SHP77 (cell line): ENCODE results near the gene PRKRA.
A peak's percentile ranks its signal among the peaks of the same experiment; 100 is the strongest.
"Not testable (repeated sequence)": the region's sequence is repeated elsewhere in the genome, so short reads cannot be mapped to it uniquely, and the experiment has no call there.

ENCODE experiments used
- DNase-seq, 2 experiments: peaks; one replicate each; lab custom pipeline; 2025; lab: John Stamatoyannopoulos, UW

The PRKRA gene

DNA sequence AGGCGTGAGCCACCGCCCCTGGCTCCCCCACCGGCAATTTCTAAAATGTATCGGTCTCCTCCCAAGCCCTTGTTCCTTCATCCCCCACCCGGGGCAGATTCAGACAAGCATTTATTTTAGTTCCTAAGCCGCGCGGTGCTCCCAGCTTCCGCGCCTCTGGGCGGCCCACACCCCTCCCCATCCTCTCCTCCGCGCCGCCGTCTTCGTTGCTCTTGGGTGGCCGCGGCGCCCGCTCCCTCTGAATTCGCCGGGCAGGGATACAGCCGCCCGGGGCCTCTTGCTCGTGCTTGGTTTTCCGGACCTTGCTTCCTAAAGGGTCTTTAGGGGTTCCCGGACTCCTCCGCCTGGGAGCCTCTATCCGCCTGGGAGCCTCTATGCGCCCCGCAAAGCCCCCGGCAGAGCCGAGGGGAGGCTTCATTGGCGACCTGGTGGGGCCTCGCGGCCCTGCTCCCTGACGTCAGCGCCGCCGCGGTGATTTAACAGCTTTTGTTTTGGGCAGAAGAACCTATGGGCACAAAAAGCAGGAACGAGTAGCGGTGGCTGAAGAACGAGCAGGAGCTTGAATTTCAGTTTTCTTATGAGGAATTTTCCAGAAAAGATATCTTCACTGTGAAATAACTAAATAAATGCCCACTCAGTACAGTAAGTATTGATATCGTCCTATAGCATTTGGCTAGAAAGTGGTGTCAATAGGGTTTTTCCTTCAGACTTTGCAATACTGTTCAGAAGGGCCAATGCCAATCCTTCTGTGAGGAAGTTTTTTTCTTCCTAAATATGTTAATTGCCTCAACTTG lies 37.3 kb downstream of the PRKRA start:
- DNase-seq: peak; percentile 56 to 61

DNA sequence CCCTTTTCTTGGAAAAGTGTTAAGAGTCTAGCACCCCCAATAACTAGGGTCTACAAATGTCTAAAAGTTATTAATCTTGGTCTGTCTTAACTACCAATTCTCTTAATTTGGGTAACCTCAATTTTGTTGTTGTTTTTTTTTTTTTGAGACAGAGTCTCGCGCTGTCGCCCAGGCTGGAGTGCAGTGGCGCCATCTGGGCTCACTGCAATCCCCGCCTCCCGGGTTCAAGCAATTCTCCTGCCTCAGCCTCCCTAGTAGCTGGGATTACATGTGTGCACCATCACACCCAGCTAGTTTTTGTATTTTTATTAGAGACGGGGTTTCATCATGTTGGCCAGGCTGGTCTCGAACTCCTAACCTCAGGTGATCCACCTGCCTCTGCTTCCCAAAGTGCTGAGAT lies 38.5 kb downstream of the PRKRA start:
- not testable (repeated sequence) for DNase-seq

GRCh38 chr2:178412047-178412446 lies 38.9 kb downstream of the PRKRA start:
- peak in 1 of 2 experiments; percentile 9 for DNase-seq

DNA sequence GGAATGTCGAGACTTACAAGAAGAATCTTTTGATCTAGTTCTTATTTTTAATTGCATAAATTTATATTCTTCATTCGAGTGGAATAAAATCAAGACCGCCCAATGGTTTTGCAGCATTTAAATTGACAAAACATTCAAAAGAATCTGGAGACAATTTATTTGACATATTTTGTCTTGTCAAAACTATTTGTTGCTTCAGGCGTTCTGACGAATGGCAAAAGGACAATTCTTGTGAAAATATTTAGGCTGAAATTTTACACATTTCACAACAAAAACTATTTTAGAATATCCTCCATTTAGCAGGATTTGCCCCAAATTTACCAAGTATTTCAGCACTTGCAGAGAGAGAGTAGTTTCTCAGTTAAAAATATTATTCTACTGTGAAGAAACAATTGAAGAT lies 41.7 kb downstream of the PRKRA start:
- no peak for DNase-seq

DNA sequence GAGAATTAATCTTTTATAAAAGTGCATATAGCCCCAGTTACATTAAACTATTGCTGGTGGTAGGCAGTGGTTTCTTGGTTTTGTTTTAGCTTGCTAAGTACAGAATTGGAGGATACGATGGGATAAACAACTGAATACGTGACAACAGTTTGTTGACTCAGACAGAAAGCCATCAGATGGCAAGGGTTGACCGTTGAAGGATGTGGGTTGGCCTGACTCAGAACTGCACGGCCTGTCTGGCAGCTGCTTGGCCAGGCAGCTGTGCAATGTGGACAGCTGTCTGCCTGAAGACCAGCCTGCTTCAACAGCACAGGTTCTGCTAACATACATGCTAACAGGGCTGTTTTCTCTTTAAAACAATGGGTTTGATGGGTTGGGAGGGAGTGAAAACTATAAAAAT lies 46.6 kb downstream of the PRKRA start:
- peak; percentile 78 to 79 for DNase-seq

DNA sequence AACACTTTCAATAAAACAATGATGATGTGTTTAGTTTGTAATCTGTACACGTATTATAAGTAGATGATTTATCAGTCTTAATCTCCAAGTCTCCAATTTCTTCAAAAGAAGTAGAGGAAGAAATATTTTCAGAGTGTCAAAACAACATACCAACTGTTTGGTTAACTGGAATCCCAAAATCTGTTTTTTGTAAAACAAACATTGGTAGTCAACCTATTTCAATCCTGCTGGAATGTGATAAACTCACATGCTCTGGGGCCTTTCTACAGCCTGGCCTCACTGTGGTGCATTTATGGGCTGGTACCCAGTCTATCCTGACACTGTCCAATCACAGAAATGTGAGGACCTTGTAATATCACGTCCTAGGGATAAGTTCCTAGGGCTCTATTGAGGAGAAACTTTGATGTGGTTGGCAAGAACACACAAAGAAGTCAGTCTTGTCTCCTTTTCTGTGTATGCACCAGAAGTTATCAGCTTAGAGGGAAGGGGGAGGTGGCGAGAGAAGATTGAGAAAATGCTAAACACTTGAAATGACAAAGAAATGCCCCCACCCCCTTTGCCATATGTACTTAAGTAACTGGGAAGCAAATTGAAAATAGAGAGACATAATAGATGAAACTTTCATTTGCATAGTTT lies 47.2 kb downstream of the PRKRA start:
- no peak for DNase-seq

- no peak for DNase-seq
Measured at GRCh38 chr2:178401994-178402437, 49.0 kb downstream of the PRKRA start.

- DNase-seq: peak; percentile 11 to 38
Measured at GRCh38 chr2:178397002-178397605, 53.9 kb downstream of the PRKRA start.

DNA sequence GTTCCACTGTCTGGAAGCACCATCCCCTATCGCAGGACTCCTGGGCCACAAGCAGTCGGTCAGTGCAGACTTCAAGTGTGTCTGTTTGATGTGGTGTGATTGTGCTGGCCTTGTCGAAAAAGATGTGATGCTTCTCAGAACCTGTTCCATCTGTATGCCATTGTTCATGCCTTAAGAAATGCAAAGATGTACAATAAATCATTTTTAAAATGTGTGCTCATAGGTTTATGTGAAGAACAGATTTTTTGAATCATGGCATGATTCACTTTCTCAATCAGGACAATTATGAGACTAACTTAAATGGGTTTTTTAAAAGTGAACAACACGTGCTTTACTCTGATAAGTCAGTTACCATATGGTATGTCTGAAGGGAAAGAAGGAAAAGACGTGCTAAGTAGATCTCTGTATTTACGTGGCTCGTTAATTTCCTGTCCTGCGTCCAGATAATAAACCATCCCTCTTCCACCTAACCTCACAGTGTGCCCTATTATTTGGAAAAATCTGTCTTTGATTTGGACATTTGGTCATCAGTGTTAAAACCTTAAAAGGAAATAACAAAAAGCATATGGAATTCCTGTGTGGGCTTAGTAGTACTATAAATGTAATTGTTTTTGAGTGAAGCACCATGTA lies 54.9 kb downstream of the PRKRA start:
- no peak for DNase-seq

DNA sequence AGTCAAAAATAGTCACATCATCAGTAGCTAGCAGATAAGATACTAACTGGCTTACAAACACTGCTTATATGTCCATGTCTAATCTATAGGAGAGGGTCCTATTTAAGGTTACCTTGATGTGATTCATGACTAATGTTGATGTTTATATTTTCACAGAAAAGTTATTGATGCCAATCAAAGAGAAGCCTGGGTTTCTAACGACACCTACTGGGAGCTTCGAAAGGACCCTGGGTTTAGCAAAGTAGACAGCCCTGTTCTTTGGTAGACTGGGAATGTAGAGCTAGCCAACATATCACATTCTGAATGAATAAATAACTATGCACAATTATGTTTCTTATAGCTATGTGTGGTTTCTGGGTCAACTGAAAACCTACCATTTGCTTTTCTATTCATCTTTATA lies 55.7 kb downstream of the PRKRA start:
- DNase-seq: no peak

- no peak for DNase-seq
Measured at GRCh38 chr2:178394859-178395258, 56.1 kb downstream of the PRKRA start.

DNA sequence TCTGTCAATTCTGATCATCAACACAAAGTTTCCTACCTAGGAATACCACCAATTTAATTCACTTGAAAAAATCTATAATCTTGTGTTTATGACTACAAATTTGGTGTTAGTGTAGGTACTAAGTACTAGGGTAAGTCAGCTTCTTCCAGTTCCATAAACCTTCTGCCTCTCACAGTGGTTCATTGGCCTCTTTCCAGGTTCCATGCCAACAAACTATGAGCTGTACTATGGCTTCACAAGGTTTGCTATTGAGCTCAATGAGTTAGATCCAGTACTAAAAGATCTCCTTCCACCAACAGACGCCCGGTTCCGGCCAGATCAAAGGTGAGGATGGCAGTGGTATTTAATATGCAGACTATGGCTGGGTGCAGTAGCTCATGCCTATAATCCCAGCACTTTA lies 58.8 kb downstream of the PRKRA start:
- no peak for DNase-seq

DNA sequence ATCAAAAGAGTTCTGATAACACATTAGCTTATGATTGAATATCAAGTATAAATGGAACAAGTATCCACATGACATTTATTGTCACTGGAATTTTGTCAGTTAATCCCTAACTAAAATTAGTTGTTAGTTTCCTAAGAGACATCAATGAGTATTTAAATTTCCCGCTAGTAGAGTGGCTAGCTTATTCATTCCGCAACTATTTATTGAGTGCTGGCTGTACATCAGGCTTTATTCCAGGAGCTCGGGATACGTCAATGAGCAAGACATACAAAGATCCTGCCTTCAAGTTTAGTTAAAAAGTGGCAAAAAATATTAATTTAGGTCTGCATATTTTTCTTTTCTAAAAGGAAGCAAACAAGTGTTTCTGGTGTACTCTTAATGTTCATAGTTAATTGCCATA lies 59.3 kb downstream of the PRKRA start:
- DNase-seq: no peak

DNA sequence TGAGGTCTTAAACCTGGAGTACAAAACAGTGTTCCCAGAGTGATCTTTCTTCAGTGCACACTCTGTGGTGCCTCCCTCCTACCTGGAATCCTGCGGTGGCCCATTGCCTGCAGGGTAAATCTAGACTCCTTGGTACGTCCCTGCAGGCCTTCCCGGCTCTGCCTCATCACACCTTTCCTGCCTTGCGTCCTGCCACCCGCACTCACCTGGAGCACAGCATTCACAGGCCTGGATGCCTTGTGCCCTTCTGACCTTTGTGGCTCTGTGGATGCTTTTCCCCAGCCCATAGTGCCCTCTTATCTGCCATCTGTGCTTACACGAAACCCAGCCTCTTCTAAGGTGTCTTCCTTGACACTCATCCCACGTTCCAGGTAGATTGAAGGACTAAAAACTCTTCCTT lies 62.7 kb downstream of the PRKRA start:
- no peak for DNase-seq

- no peak for DNase-seq
Measured at GRCh38 chr2:178386986-178387597, 63.9 kb downstream of the PRKRA start.

DNA sequence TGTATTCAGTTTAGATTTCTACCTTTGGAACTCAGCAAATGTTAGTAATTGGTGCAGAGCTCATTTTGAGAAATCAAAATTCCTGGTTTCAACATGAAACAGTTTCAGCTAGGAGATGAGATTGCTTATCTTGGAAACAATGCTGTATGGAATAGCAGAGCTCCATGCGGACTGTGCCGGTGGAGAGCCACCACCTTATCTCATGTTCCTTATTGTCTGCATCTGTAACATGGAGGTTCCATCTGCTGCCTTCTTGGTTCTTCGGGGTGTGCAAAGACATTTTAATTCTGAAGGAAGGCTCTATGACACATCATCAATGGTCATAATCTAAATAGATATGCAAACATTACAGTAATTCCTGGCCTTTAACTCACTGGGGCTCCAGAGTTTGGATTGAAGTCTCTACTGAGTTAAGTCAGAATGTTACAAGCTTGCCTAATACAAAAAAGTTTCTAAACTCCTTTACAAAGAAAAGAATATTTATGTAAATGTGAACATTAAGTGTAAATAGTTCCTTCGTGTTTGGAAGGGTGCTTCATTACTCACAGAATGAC lies 65.3 kb downstream of the PRKRA start:
- DNase-seq: no peak

DNA sequence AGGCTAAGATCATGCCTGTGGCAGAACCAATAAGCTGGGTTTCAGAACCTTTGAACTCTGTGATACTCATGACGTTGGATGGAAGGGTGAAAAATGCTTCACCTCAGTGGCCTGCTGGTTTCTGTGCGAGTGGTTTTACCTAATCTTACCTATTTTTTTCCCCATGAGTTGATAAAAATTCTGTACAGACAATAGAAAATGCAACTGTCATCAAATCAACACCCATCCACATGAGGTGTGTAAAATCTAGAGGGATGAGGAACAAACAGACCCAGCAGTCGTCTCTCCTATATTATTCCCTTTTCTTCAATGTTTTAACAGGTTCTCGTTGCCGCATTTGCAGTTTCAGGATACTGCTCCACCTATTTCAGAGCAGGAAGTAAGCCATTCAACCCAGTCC lies 67.3 kb downstream of the PRKRA start:
- no peak for DNase-seq
